ENCODE measurements around the gene VAV3. TPM values are rescaled to one million over a fixed set of nuclear protein-coding genes. Genes with fewer than 3 reads are reported as not detected.

The VAV3 gene
- total and polyA plus RNA-seq, 9 donors = 3.1 to 5.5 (median 4.1) TPM

DNA sequence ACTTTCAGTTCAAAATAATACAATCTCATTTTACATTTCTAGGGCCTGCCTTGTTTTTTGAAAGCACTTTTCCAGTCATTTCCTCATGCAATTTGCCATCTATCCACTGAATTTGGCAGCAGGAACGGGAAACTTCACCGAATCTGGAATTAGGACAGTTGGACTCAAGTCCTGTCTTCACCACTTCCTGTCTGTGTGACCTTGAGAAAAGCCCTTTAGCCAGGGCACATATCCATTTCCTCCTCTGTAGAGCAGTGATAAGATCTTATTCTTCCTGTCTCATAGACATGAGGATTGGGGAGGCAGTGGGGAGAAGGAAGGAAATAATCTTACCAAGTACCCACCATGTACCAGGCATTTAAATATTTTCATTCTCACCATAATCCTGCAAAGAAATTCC, 12.0 kb downstream of the VAV3 start:
- H3K36me3 ChIP-seq (ENCODE audit: control insufficient read depth, insufficient read depth, low read length) = no peaks in the 10 kb centered on the region
- WGBS (ENCODE audit: insufficient coverage) = 7% methylated on average over 2 of the region's 2 CpGs
- H3K9me3 ChIP-seq (replicated peaks; ENCODE audit: control insufficient read depth, low read depth, low read length) = no peaks in the 10 kb centered on the region
- peak overlapping the region; percentile 42 for H3K27ac ChIP-seq (ENCODE audit: low read length)
- H3K4me1 ChIP-seq (ENCODE audit: control insufficient read depth, insufficient read depth, low read length) = peaks cover 8% of the 10 kb centered on the region
- peak; percentile 38 for DNase-seq
- no peaks in the 10 kb centered on the region for H3K27me3 ChIP-seq (ENCODE audit: control insufficient read depth, insufficient read depth, low read length)
- H3K4me3 ChIP-seq (ENCODE audit: low read length) = no peak overlapping the region

DNA sequence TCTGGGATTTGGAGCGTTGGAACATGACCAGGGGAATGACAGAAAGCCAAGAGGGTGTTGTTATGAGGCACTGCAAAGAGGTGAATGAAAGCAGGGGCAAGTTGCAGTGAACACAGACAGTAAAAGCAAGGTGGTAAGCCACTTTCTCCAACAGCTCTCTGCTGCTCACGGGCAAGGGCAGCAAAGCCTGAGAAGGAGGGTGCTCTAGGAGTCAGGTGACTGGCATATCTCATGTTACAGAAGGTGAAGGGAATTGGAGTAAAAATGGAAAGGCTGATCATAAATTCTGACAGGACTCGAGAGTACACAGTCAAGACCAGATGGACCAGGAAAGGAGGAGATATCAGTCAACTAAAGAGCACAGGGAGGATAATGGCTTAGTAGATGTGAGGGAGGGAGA, 14.5 kb downstream of the VAV3 start:
- H3K4me3 ChIP-seq (ENCODE audit: low read length) = no peak overlapping the region
- no peaks in the 10 kb centered on the region for H3K36me3 ChIP-seq (ENCODE audit: control insufficient read depth, insufficient read depth, low read length)
- no peaks in the 10 kb centered on the region for H3K27me3 ChIP-seq (ENCODE audit: control insufficient read depth, insufficient read depth, low read length)
- DNase-seq = no peak
- H3K27ac ChIP-seq (ENCODE audit: low read length) = no peak overlapping the region
- H3K9me3 ChIP-seq (replicated peaks; ENCODE audit: control insufficient read depth, low read depth, low read length) = no peaks in the 10 kb centered on the region
- peaks cover 8% of the 10 kb centered on the region for H3K4me1 ChIP-seq (ENCODE audit: control insufficient read depth, insufficient read depth, low read length)
- WGBS (ENCODE audit: insufficient coverage) = 61% methylated on average over 3 of the region's 3 CpGs

DNA sequence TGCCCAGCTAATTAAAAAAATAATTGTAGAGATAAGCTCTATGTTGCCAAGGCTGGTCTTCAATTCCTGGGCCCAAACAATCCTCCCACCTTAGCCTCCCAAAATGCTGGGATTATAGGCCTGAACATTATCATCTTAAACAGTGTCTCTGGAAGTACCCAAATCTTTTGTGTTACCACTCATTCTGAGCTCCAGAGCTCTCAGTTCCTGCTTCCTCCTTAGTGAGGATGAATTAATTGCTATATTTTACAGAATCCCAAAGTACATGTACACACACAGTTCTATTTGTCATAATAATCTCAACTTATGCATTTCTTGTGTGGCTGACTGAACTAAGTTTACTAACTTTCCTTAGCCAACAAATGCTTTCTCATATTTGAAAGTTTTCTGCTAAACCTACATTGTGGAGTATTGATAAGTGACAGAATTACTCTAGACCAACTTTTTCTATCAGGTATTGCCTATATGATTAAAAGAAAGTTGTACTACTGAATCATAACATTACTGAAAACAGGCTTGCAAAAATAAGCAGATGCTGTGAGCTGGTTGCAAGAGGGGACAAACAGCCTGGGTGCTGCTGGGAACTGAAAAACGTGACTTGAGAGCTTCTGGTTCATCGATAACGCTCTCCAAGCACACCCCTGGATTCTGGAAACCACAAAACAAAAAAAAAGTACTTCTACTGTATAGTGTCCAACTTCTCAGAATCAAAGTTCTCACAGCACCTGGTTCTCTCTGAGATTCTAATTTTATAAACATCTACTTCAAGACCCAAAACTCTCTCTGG, 15.3 kb downstream of the VAV3 start:
- H3K4me3 ChIP-seq (ENCODE audit: low read length) = no peak overlapping the region

DNA sequence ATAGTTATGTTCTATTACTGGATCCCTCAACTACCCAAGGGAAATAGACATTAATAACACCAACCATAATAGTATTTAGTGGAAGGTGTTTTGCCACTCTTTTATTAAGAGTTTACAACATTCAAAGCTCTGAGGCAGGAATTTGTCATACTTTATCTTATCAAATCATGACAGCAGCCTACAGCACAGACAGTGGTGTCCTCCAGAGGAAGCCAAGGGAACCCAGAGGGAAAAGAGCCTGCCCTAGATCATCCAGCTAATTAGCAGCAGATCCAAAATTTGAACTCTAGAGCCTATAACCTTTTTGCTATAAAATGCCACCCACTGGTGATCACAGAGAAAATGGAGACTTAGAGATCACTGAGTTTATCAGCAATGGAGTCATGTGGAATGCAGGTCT, 18.2 kb downstream of the VAV3 start:
- Histone ChIP-seq H3K27me3 (ENCODE audit: control insufficient read depth, insufficient read depth, low read length) (no peaks in the 10 kb centered on the region), H3K4me1 (ENCODE audit: control insufficient read depth, insufficient read depth, low read length) (no peaks in the 10 kb centered on the region), H3K36me3 (ENCODE audit: control insufficient read depth, insufficient read depth, low read length) (no peaks in the 10 kb centered on the region), H3K27ac (ENCODE audit: low read length) (no peak overlapping the region), H3K4me3 (ENCODE audit: low read length) (no peak overlapping the region), H3K9me3 (replicated peaks; ENCODE audit: control insufficient read depth, low read depth, low read length) (no peaks in the 10 kb centered on the region)
- DNase-seq = no peak

More for the DNA sequence above, 15.3 kb downstream of the VAV3 start:
- Histone ChIP-seq H3K4me1 (ENCODE audit: control insufficient read depth, insufficient read depth, low read length) (peaks cover 8% of the 10 kb centered on the region), H3K27ac (ENCODE audit: low read length) (no peak overlapping the region), H3K36me3 (ENCODE audit: control insufficient read depth, insufficient read depth, low read length) (no peaks in the 10 kb centered on the region), H3K9me3 (replicated peaks; ENCODE audit: control insufficient read depth, low read depth, low read length) (no peaks in the 10 kb centered on the region), H3K27me3 (ENCODE audit: control insufficient read depth, insufficient read depth, low read length) (no peaks in the 10 kb centered on the region)
- no peak for DNase-seq
- WGBS (ENCODE audit: insufficient coverage) = no CpG with 5 or more reads among the region's 3 CpGs

DNA sequence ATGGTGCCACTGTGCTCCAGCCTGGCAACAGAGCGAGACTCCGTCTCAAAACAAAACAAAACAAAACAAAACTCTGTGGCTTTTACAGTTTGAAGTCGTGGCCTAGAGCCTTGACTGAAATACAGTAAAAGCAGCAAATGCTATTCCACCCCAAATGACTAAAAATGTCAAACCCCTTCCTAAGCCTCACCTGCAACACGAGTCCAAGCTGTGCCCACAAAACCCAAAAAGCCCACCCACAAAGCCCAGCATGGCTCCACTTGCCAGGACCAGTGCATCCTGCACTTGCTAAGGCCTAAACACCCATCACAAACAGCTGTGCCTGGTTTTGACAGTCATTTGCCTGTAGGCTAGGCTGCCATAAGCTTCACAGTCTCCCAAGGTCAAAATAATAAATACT, 21.3 kb downstream of the VAV3 start:
- Histone ChIP-seq H3K36me3 (ENCODE audit: control insufficient read depth, insufficient read depth, low read length) (no peaks in the 10 kb centered on the region), H3K27ac (ENCODE audit: low read length) (no peak overlapping the region), H3K4me1 (ENCODE audit: control insufficient read depth, insufficient read depth, low read length) (no peaks in the 10 kb centered on the region), H3K9me3 (replicated peaks; ENCODE audit: control insufficient read depth, low read depth, low read length) (no peaks in the 10 kb centered on the region), H3K27me3 (ENCODE audit: control insufficient read depth, insufficient read depth, low read length) (no peaks in the 10 kb centered on the region), H3K4me3 (ENCODE audit: low read length) (no peak overlapping the region)
- WGBS (ENCODE audit: insufficient coverage) = 66% methylated on average over 2 of the region's 4 CpGs
- no peak for DNase-seq

DNA sequence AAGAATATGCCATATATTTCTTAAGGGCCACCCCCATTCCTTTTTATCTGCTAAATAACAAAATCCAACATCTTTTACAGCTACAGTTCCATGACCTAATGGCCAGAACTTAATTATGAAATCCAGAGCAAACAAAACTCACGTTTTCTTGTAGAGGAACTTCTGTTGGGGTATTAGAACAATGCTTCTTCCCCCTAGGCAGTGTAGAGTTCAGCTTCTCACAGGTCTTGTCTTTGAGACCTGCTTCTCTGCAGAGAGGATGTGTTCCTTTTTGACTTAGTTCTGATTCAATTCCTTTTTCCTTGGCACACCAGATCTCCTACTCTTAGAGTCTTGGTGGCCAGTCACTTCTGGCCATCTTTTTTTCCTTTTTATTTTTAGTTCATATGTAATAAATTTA, 22.2 kb downstream of the VAV3 start:
- H3K4me3 ChIP-seq (ENCODE audit: low read length) = no peak overlapping the region
- H3K36me3 ChIP-seq (ENCODE audit: control insufficient read depth, insufficient read depth, low read length) = no peaks in the 10 kb centered on the region
- WGBS (ENCODE audit: insufficient coverage) = no CpG with 5 or more reads among the region's 1 CpG
- no peaks in the 10 kb centered on the region for H3K27me3 ChIP-seq (ENCODE audit: control insufficient read depth, insufficient read depth, low read length)
- no peak for DNase-seq
- H3K4me1 ChIP-seq (ENCODE audit: control insufficient read depth, insufficient read depth, low read length) = no peaks in the 10 kb centered on the region
- H3K9me3 ChIP-seq (replicated peaks; ENCODE audit: control insufficient read depth, low read depth, low read length) = no peaks in the 10 kb centered on the region
- H3K27ac ChIP-seq (ENCODE audit: low read length) = no peak overlapping the region

DNA sequence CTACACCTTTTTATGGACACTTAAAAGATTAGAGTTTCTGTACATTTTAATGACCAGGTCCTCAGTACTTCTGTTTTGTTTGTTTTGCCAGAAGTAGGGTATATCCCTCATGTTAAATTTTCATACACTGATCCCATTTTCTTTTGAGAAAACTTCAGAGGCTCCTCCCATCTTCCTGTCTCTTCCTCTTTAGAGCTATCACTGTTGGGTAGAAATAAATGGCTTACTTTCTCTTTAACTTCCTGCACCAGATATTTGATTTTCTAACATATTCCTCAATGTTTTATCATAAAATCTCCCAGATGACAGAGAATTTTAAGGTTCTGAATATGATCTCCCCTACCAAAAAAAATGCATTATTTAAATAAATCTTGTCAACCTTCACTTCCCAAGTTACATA, 23.4 kb downstream of the VAV3 start:
- DNase-seq = no peak
- no peak overlapping the region for H3K4me3 ChIP-seq (ENCODE audit: low read length)
- H3K27ac ChIP-seq (ENCODE audit: low read length) = peak overlapping the region; percentile 7
- H3K36me3 ChIP-seq (ENCODE audit: control insufficient read depth, insufficient read depth, low read length) = no peaks in the 10 kb centered on the region
- H3K4me1 ChIP-seq (ENCODE audit: control insufficient read depth, insufficient read depth, low read length) = peaks cover 4% of the 10 kb centered on the region
- no peaks in the 10 kb centered on the region for H3K9me3 ChIP-seq (replicated peaks; ENCODE audit: control insufficient read depth, low read depth, low read length)
- H3K27me3 ChIP-seq (ENCODE audit: control insufficient read depth, insufficient read depth, low read length) = no peaks in the 10 kb centered on the region

DNA sequence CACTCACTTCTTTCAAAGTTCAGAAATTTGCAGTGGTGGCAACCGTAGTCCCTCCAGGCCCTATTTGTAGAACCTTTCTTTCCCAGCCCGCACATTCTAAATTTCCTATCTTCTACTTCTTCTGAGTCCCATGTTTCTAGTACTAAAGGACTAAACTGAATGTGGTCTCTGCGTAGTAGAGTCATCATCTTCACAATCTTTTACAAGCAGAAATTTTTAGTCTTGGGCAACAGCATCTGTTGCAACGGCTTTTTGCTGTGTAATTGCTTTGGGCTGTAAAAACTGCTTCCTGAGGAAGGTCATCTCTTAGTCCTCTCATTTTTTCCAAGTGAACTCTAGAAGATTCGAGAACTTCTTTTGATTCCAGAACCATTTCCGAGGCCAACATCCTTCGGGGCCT, 23.9 kb downstream of the VAV3 start:
- Histone ChIP-seq H3K4me3 (ENCODE audit: low read length) (no peak overlapping the region), H3K4me1 (ENCODE audit: control insufficient read depth, insufficient read depth, low read length) (peaks cover 5% of the 10 kb centered on the region), H3K27ac (ENCODE audit: low read length) (peak overlapping the region; percentile 7), H3K36me3 (ENCODE audit: control insufficient read depth, insufficient read depth, low read length) (no peaks in the 10 kb centered on the region), H3K9me3 (replicated peaks; ENCODE audit: control insufficient read depth, low read depth, low read length) (no peaks in the 10 kb centered on the region), H3K27me3 (ENCODE audit: control insufficient read depth, insufficient read depth, low read length) (no peaks in the 10 kb centered on the region)
- 100% methylated on average over 1 of the region's 7 CpGs for WGBS (ENCODE audit: insufficient coverage)
- peak; percentile 67 for DNase-seq

DNA sequence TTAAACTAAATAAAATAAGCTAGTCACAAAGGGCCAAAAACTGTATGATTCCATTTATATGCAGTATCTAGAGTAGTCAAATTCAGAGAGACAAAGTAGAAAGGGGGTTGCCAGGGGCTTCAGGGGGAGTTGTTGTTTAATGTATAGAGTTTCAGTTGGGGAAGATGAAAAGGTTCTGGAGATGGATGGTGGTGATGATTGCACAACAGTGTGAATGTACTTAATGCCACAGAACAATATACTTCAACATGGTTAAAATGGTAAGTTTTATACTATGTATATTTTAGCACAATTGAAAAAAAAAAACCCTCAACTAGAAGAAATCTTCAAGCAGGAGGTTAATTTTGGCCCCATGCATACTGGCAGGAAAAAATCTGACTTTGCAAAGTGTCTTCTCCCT, 24.3 kb downstream of the VAV3 start:
- H3K27me3 ChIP-seq (ENCODE audit: control insufficient read depth, insufficient read depth, low read length) = no peaks in the 10 kb centered on the region
- H3K9me3 ChIP-seq (replicated peaks; ENCODE audit: control insufficient read depth, low read depth, low read length) = no peaks in the 10 kb centered on the region
- no peaks in the 10 kb centered on the region for H3K36me3 ChIP-seq (ENCODE audit: control insufficient read depth, insufficient read depth, low read length)
- no peak overlapping the region for H3K4me3 ChIP-seq (ENCODE audit: low read length)
- DNase-seq = no peak
- peaks cover 5% of the 10 kb centered on the region for H3K4me1 ChIP-seq (ENCODE audit: control insufficient read depth, insufficient read depth, low read length)
- H3K27ac ChIP-seq (ENCODE audit: low read length) = no peak overlapping the region

DNA sequence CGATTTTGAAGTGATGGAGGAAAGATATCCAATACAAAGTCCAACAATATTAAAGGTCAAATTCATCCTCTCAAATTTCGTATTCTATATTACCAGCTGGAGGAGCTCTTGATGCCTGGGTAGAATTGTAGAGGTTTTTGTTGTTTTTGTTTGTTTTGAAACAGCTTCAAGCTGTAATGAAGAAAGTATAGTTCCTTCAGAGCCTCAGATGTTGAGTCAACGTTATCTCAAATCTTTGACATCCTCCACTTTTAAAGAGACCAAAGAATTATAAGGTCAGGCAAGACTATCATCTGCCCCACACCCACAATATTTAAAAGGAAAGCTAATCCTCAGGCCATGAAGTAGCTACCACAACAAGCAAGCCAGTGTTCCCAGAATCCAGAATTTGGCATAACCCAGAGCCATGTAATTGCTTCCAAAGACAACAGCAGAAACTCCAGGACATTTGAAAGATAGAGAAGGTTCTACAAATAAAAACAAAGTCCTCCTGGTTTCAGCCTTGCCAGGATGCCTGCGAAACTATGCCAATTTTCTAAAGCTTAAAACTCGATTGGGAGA, 24.9 kb downstream of the VAV3 start:
- Histone ChIP-seq H3K27me3 (ENCODE audit: control insufficient read depth, insufficient read depth, low read length) (no peaks in the 10 kb centered on the region), H3K36me3 (ENCODE audit: control insufficient read depth, insufficient read depth, low read length) (no peaks in the 10 kb centered on the region), H3K27ac (ENCODE audit: low read length) (no peak overlapping the region), H3K9me3 (replicated peaks; ENCODE audit: control insufficient read depth, low read depth, low read length) (no peaks in the 10 kb centered on the region), H3K4me1 (ENCODE audit: control insufficient read depth, insufficient read depth, low read length) (peaks cover 5% of the 10 kb centered on the region), H3K4me3 (ENCODE audit: low read length) (no peak overlapping the region)
- no CpG with 5 or more reads among the region's 5 CpGs for WGBS (ENCODE audit: insufficient coverage)
- DNase-seq = no peak

DNA sequence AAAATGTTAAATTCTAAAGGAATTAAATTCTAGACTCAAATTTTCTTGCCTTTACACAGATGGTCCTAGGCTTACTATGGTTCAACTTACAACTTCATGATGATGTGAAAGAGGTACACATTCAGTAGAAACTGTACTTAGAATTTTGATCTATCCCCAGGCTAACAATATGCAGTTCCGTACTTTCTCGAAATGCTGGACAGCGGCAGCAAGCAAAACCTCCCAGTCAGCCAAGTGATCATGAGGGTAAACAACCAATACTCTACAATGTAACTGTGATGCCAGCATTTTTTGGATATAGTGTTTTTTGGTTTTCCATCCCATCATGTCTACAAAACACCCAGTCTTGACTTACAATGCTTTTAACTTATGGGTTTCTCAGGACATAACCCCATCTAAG, 25.7 kb downstream of the VAV3 start:
- no peaks in the 10 kb centered on the region for H3K27me3 ChIP-seq (ENCODE audit: control insufficient read depth, insufficient read depth, low read length)
- H3K4me3 ChIP-seq (ENCODE audit: low read length) = no peak overlapping the region
- H3K27ac ChIP-seq (ENCODE audit: low read length) = no peak overlapping the region
- H3K9me3 ChIP-seq (replicated peaks; ENCODE audit: control insufficient read depth, low read depth, low read length) = no peaks in the 10 kb centered on the region
- DNase-seq = no peak
- 100% methylated on average over 1 of the region's 3 CpGs for WGBS (ENCODE audit: insufficient coverage)
- H3K4me1 ChIP-seq (ENCODE audit: control insufficient read depth, insufficient read depth, low read length) = peaks cover 5% of the 10 kb centered on the region
- H3K36me3 ChIP-seq (ENCODE audit: control insufficient read depth, insufficient read depth, low read length) = no peaks in the 10 kb centered on the region
